Kidney epithelial cell (primary cell): ENCODE results near the gene SLC5A1. TPM values are rescaled to one million over a fixed set of nuclear protein-coding genes. Genes with fewer than 3 reads are reported as not detected.
A peak's percentile ranks its signal among the peaks of the same experiment; 100 is the strongest.

ENCODE experiments used
- DNase-seq: peaks from one replicate; pipeline ENCODE4 v3.0.0-alpha.2; 2010; ENCODE audit warnings: low read depth
- H3K27me3 ChIP-seq: 2 replicates; pipeline ENCODE4 v1.6.0; 2011; ENCODE audit warnings: low read length; ENCODE audit not compliant: control insufficient read depth, insufficient read depth
- H3K36me3 ChIP-seq: 2 replicates; pipeline ENCODE4 v1.5.1; 2011; ENCODE audit warnings: low read length; ENCODE audit not compliant: control insufficient read depth, insufficient read depth
- H3K4me3 ChIP-seq: 2 replicates; pipeline ENCODE4 v1.5.1; 2011; ENCODE audit warnings: low read depth, mild to moderate bottlenecking, control low read depth, low read length
- CTCF ChIP-seq: IDR thresholded peaks from 2 replicates; pipeline ENCODE4 v1.5.1; 2011; ENCODE audit warnings: mild to moderate bottlenecking, moderate library complexity, low read length, control low read depth, inconsistent platforms; ENCODE audit not compliant: insufficient read depth, poor library complexity, severe bottlenecking
- total RNA-seq: library from RNA; depleted of rRNA; stranded (reverse); fragments of >200 nt; gene quantifications from 2 replicates; pipeline ENCODE4 v1.2.3, GENCODE V29; 2015

The SLC5A1 gene
- total RNA-seq, 1 donor from 2014 or later, result 0.38 TPM

- H3K27me3 ChIP-seq, result peaks cover 5% of the 10 kb centered on the region
- H3K36me3 ChIP-seq, result no peaks in the 10 kb centered on the region
- no peak overlapping the region for H3K4me3 ChIP-seq
- no peak for TF ChIP-seq CTCF
- DNase-seq, result no peak
These were observed 34.1 kb downstream of the SLC5A1 start for GRCh38 chr22:32077151-32077550.

- Histone ChIP-seq H3K27me3 (peaks cover 7% of the 10 kb centered on the region), H3K36me3 (no peaks in the 10 kb centered on the region), H3K4me3 (no peak overlapping the region)
- no peak for TF ChIP-seq CTCF
- DNase-seq, result peak; percentile 71
These were observed 36.3 kb downstream of the SLC5A1 start for GRCh38 chr22:32079130-32080089.

GRCh38 chr22:32080904-32081303 lies 37.8 kb downstream of the SLC5A1 start:
- peaks cover 4% of the 10 kb centered on the region for H3K27me3 ChIP-seq
- DNase-seq, result no peak

GRCh38 chr22:32082331-32082730 lies 39.3 kb downstream of the SLC5A1 start:
- DNase-seq, result no peak
- TF ChIP-seq CTCF, result no peak
- Histone ChIP-seq H3K27me3 (peaks cover 2% of the 10 kb centered on the region), H3K36me3 (no peaks in the 10 kb centered on the region), H3K4me3 (no peak overlapping the region)

More at GRCh38 chr22:32080904-32081303, 37.8 kb downstream of the SLC5A1 start:
- Histone ChIP-seq H3K36me3 (no peaks in the 10 kb centered on the region), H3K4me3 (no peak overlapping the region)
- peak; percentile 65 for TF ChIP-seq CTCF

GRCh38 chr22:32083000-32083399 lies 39.9 kb downstream of the SLC5A1 start:
- no peak for TF ChIP-seq CTCF
- Histone ChIP-seq H3K4me3 (no peak overlapping the region), H3K27me3 (peaks cover 2% of the 10 kb centered on the region), H3K36me3 (no peaks in the 10 kb centered on the region)
- no peak for DNase-seq
